G401.6 (cell line): ENCODE results near the gene SERPINB7.

Experiments
- FAIRE-seq: peaks from 2 replicates; lab custom pipeline; 2012; peaks lifted over from hg19 to GRCh38; lab: Jason Lieb, UNC

The SERPINB7 gene

DNA sequence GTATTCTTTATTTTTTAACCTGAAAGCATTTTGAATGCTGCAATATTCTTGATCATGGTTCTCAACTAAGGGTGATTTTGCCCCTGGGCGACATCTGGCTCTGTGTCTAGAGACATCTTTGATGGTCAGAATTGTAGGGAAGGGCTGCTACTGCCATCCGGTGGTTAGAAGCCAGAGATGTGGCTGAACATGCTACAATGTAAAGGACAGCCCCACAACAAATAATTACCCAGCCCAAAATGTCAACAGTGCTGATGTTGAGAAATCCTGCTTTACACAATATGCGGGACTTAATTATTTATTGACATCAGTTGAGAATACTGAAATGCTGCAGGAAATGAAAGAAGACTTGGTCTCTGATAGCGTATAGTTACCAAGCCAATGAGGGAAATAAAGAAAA, 74.8 kb downstream of the SERPINB7 start:
- FAIRE-seq: no peak

DNA sequence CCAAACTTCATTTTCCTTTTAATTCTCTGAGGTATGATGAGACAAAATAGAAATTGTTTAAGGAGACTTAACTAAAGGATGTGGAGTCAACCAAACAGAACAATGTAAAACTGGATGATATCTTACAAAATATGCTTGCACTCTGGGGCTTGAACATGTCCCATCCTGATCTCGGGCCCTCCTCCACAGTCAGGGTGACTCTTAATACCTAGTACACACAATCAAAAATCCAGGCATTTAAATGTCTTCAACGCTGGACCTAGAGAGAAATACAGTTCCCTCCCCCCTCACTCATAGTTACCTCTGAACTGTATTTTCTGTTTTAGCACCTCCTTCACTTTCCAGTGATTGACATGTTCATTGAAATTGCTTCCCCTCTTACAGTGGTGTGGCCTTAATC, 75.4 kb downstream of the SERPINB7 start:
- no peak for FAIRE-seq
